Astrocyte (in vitro differentiated cells and primary cell): Measurements from ENCODE around the gene CAPZB. TPM values are rescaled to one million over a fixed set of nuclear protein-coding genes. Genes with fewer than 3 reads are reported as not detected.

Source experiments
- DNase-seq: peaks from one replicate; pipeline ENCODE4 v3.0.0-alpha.2; 2010; ENCODE audit warnings: low read depth
- FAIRE-seq: peaks from 2 replicates; lab custom pipeline; 2011; peaks lifted over from hg19 to GRCh38; lab: Jason Lieb, UNC
- H2AFZ ChIP-seq: 2 replicates; pipeline ENCODE4 v1.6.0; 2012; ENCODE audit warnings: low read depth, low read length, inconsistent platforms
- H3K27ac ChIP-seq: 2 replicates; pipeline ENCODE4 v1.5.1; 2011; ENCODE audit warnings: low read depth, low read length, inconsistent platforms
- H3K27me3 ChIP-seq: 2 replicates; pipeline ENCODE4 v1.6.0; 2011; ENCODE audit warnings: low read length, inconsistent platforms; ENCODE audit not compliant: insufficient read depth
- H3K36me3 ChIP-seq: 2 replicates; pipeline ENCODE4 v1.5.1; 2011; ENCODE audit warnings: low read length, inconsistent platforms; ENCODE audit not compliant: insufficient read depth
- H3K4me1 ChIP-seq: 2 replicates; pipeline ENCODE4 v1.5.1; 2011; ENCODE audit warnings: low read length, inconsistent platforms; ENCODE audit not compliant: insufficient read depth
- H3K4me2 ChIP-seq: 2 replicates; pipeline ENCODE4 v1.6.0; 2012; ENCODE audit warnings: low read length, inconsistent platforms
- H3K4me3 ChIP-seq: 2 replicates; pipeline ENCODE4 v1.5.1; 2011; ENCODE audit warnings: low read depth, mild to moderate bottlenecking, low read length, inconsistent platforms; ENCODE audit not compliant: insufficient read depth
- H3K79me2 ChIP-seq: 2 replicates; pipeline ENCODE4 v1.6.0; 2012; ENCODE audit warnings: mild to moderate bottlenecking, low read length, inconsistent platforms; ENCODE audit not compliant: insufficient read depth
- H3K9ac ChIP-seq: 2 replicates; pipeline ENCODE4 v1.6.0; 2012; ENCODE audit warnings: mild to moderate bottlenecking, low read length, inconsistent platforms
- H3K9me3 ChIP-seq: 2 replicates; pipeline ENCODE4 v1.5.1; 2012; ENCODE audit warnings: low read depth, mild to moderate bottlenecking, low read length, inconsistent platforms; ENCODE audit not compliant: insufficient read depth
- H4K20me1 ChIP-seq: 2 replicates; pipeline ENCODE4 v1.6.0; 2012; ENCODE audit warnings: low read length, inconsistent platforms; ENCODE audit not compliant: insufficient read depth
- H3K27ac Mint-ChIP-seq: one replicate; pipeline ENCODE4 v1.8.0; 2021; ENCODE audit warnings: mild to moderate bottlenecking, mixed read lengths; ENCODE audit not compliant: unreplicated experiment
- H3K27me3 Mint-ChIP-seq: one replicate; pipeline ENCODE4 v1.8.0; 2021; ENCODE audit warnings: low read depth, mixed read lengths; ENCODE audit not compliant: unreplicated experiment
- H3K36me3 Mint-ChIP-seq: one replicate; pipeline ENCODE4 v1.8.0; 2021; ENCODE audit warnings: low read depth, mixed read lengths; ENCODE audit not compliant: unreplicated experiment
- H3K4me1 Mint-ChIP-seq: one replicate; pipeline ENCODE4 v1.8.0; 2021; ENCODE audit warnings: low read depth, mixed read lengths; ENCODE audit not compliant: unreplicated experiment
- H3K4me3 Mint-ChIP-seq: one replicate; pipeline ENCODE4 v1.8.0; 2021; ENCODE audit warnings: mild to moderate bottlenecking, moderate library complexity, mixed read lengths; ENCODE audit not compliant: unreplicated experiment
- H3K9me3 Mint-ChIP-seq: one replicate; pipeline ENCODE4 v1.8.0; 2021; ENCODE audit warnings: mild to moderate bottlenecking, mixed read lengths; ENCODE audit not compliant: unreplicated experiment
- CTCF ChIP-seq: IDR thresholded peaks from 2 replicates; pipeline ENCODE4 v1.5.1; 2011; ENCODE audit warnings: low read depth, mild to moderate bottlenecking, inconsistent platforms, low read length, moderate library complexity; ENCODE audit not compliant: insufficient read depth
- EZH2 ChIP-seq: IDR thresholded peaks from 2 replicates; pipeline ENCODE4 v1.6.1; 2012; ENCODE audit warnings: mild to moderate bottlenecking, low read length, inconsistent platforms; ENCODE audit not compliant: insufficient read depth
- total RNA-seq: library from RNA; stranded (reverse); gene quantifications from 2 replicates; pipeline ENCODE4 v1.2.1, GENCODE V29; 2021

The CAPZB gene
- total RNA-seq, 1 donor from 2014 or later, result 458 TPM

- Histone ChIP-seq H3K4me2 (no peak overlapping the region), H4K20me1 (peaks cover 99% of the 10 kb centered on the region), H3K9ac (no peak overlapping the region), H3K4me3 (no peak overlapping the region), H3K9me3 (no peaks in the 10 kb centered on the region), H3K27me3 (no peaks in the 10 kb centered on the region), H2AFZ (no peak overlapping the region), H3K79me2 (peaks cover 100% of the 10 kb centered on the region), H3K27ac (no peak overlapping the region), H3K4me1 (peaks cover 7% of the 10 kb centered on the region), H3K36me3 (peaks cover 26% of the 10 kb centered on the region)
- Mint-ChIP-seq H3K9me3 (peaks cover 3% of the 10 kb centered on the region), H3K27me3 (no peaks in the 10 kb centered on the region), H3K27ac (peak overlapping the region; percentile 38), H3K4me3 (no peak overlapping the region), H3K4me1 (peaks cover 12% of the 10 kb centered on the region), H3K36me3 (peaks cover 9% of the 10 kb centered on the region)
- DNase-seq (no peak), FAIRE-seq (no peak)
- TF ChIP-seq EZH2, result no peak
- no peak for TF ChIP-seq CTCF
Observed at GRCh38 chr1:19416145-19416544, 69.2 kb downstream of the CAPZB start.

DNA sequence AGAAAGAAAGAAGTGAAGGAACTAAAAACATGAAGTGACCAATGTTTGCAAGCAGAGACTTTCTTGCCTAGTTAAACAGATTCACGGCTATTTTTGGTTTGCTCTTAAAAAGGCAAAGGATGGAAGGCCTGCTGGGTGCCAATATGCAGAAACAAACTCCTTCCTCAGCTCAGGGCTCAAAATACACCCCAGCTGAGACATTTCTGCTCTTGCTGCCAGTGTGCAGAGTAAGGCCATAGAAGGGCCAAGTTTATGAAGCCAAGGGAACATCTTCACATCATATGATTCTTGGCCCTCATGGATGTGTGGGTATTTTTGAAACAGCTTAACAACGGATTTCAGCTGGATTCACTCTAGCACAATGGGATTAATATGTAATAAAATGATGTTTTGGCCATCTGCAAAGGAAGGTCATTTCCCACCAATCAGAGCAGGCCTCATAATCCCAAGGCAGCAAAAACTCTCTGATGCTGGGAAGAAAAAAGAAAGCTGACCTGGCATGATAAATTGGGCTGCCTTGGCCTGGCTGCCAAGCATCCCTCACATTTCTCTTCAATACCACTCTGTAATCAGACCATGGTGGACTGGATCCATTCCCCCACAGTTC is 70.7 kb downstream of the CAPZB start:
- no peak overlapping the region for H3K27ac Mint-ChIP-seq
- peaks cover 99% of the 10 kb centered on the region for H4K20me1 ChIP-seq
- H3K36me3 Mint-ChIP-seq, result peaks cover 6% of the 10 kb centered on the region
- DNase-seq, result no peak
- H3K27me3 ChIP-seq, result no peaks in the 10 kb centered on the region
- no peak for FAIRE-seq
- H3K36me3 ChIP-seq, result peaks cover 26% of the 10 kb centered on the region
- H3K4me3 Mint-ChIP-seq, result no peak overlapping the region
- H3K9ac ChIP-seq, result no peak overlapping the region
- peaks cover 3% of the 10 kb centered on the region for H3K9me3 Mint-ChIP-seq
- H2AFZ ChIP-seq, result no peak overlapping the region
- H3K9me3 ChIP-seq, result no peaks in the 10 kb centered on the region
- peaks cover 100% of the 10 kb centered on the region for H3K79me2 ChIP-seq
- H3K27me3 Mint-ChIP-seq, result no peaks in the 10 kb centered on the region
- H3K27ac ChIP-seq, result no peak overlapping the region
- H3K4me1 ChIP-seq, result peaks cover 7% of the 10 kb centered on the region
- no peak overlapping the region for H3K4me2 ChIP-seq
- H3K4me3 ChIP-seq, result no peak overlapping the region
- TF ChIP-seq EZH2 (no peak), CTCF (no peak)
- peaks cover 12% of the 10 kb centered on the region for H3K4me1 Mint-ChIP-seq

GRCh38 chr1:19413999-19414398 is 71.3 kb downstream of the CAPZB start:
- TF ChIP-seq CTCF (no peak), EZH2 (no peak)
- FAIRE-seq, result no peak
- Histone ChIP-seq H3K36me3 (peaks cover 23% of the 10 kb centered on the region), H3K9me3 (no peaks in the 10 kb centered on the region), H2AFZ (no peak overlapping the region), H3K9ac (no peak overlapping the region), H3K27ac (no peak overlapping the region), H3K79me2 (peaks cover 100% of the 10 kb centered on the region), H3K27me3 (no peaks in the 10 kb centered on the region), H3K4me2 (no peak overlapping the region), H4K20me1 (peaks cover 99% of the 10 kb centered on the region), H3K4me1 (peaks cover 3% of the 10 kb centered on the region), H3K4me3 (no peak overlapping the region)
- no peak overlapping the region for H3K27ac Mint-ChIP-seq
- no peak for DNase-seq
- peaks cover 14% of the 10 kb centered on the region for H3K4me1 Mint-ChIP-seq
- H3K4me3 Mint-ChIP-seq, result no peak overlapping the region
- H3K9me3 Mint-ChIP-seq, result peaks cover 3% of the 10 kb centered on the region
- peaks cover 8% of the 10 kb centered on the region for H3K36me3 Mint-ChIP-seq
- H3K27me3 Mint-ChIP-seq, result no peaks in the 10 kb centered on the region
